Measurements from ENCODE around the gene CSTB. TPM values are rescaled to one million over a fixed set of nuclear protein-coding genes. Genes with fewer than 3 reads are reported as not detected.

The CSTB gene
- total RNA-seq, 1 donor from 2014 or later = 16.0 TPM

DNA sequence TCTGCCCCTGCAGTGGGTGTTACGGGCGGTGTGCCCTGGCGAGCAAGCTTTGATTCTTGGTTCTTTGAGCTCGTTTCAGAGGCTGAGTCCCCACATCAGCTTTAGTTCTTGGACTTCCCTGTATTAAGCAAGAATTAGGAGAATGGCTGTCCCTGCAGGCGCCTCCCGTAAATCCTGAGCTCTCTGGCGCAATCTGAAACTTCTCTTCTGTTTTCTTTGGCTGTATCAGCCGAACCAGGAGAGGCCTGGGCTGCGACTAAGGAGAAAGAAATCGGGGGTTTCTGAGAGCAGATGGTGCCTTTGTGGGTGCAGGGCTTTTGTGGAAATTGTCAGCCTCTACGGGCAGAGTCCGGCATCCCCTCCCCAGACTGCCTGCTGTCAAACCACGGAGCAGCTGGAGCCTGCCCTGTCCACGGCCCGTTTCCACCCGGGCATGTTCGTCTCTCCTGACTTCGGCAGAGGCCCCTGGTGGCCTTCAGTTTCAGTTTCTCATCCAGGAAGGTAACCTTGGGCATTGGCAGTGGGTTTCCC, 17.9 kb downstream of the CSTB start:
- Mint-ChIP-seq H3K4me3 (no peak overlapping the region), H3K27me3 (no peaks in the 10 kb centered on the region), H3K4me1 (no peaks in the 10 kb centered on the region), H3K27ac (no peak overlapping the region), H3K9me3 (no peaks in the 10 kb centered on the region), H3K36me3 (ENCODE audit: low read depth) (peaks cover 46% of the 10 kb centered on the region)
- ChIA-PET POLR2A (no interaction called here), CTCF (no interaction called here)
- DNase-seq (no peak), ATAC-seq (ENCODE audit: low read depth) (no peak)
- TF ChIP-seq, protein P1, sequence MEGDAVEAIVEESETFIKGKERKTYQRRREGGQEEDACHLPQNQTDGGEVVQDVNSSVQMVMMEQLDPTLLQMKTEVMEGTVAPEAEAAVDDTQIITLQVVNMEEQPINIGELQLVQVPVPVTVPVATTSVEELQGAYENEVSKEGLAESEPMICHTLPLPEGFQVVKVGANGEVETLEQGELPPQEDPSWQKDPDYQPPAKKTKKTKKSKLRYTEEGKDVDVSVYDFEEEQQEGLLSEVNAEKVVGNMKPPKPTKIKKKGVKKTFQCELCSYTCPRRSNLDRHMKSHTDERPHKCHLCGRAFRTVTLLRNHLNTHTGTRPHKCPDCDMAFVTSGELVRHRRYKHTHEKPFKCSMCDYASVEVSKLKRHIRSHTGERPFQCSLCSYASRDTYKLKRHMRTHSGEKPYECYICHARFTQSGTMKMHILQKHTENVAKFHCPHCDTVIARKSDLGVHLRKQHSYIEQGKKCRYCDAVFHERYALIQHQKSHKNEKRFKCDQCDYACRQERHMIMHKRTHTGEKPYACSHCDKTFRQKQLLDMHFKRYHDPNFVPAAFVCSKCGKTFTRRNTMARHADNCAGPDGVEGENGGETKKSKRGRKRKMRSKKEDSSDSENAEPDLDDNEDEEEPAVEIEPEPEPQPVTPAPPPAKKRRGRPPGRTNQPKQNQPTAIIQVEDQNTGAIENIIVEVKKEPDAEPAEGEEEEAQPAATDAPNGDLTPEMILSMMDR (IDR thresholded peaks at IDR 0.05) = no peak
- intact Hi-C loops (cut with micrococcal nuclease) = no loop called here

DNA sequence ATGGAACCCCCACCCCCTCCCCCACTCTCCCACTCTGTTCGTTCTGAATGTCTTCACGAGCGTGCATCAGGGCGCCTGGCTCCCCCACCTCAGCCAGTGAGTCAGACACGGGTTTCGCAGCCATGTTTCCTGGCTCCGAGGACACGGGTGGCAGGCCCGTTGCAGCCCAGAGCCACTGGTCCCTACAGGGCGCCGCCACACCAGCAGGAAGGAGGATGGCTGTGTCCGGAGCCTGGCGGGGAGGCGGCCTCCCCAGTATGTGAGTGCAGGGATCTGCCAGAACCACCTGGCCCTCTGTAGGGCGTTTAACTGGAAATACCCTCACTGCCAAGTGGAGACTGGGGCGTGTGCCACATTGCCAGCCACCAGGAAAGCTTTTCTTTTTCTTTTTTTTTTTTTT, 18.5 kb downstream of the CSTB start:
- Mint-ChIP-seq H3K9me3 (no peaks in the 10 kb centered on the region), H3K27me3 (no peaks in the 10 kb centered on the region), H3K4me1 (no peaks in the 10 kb centered on the region), H3K4me3 (no peak overlapping the region), H3K27ac (no peak overlapping the region), H3K36me3 (ENCODE audit: low read depth) (peaks cover 50% of the 10 kb centered on the region)
- ChIA-PET CTCF (no interaction called here), POLR2A (no interaction called here)
- no peak for ATAC-seq (ENCODE audit: low read depth)
- intact Hi-C loops (cut with micrococcal nuclease) = no loop called here
- no peak for DNase-seq
- TF ChIP-seq, protein P1 (IDR thresholded peaks at IDR 0.05) = no peak

DNA sequence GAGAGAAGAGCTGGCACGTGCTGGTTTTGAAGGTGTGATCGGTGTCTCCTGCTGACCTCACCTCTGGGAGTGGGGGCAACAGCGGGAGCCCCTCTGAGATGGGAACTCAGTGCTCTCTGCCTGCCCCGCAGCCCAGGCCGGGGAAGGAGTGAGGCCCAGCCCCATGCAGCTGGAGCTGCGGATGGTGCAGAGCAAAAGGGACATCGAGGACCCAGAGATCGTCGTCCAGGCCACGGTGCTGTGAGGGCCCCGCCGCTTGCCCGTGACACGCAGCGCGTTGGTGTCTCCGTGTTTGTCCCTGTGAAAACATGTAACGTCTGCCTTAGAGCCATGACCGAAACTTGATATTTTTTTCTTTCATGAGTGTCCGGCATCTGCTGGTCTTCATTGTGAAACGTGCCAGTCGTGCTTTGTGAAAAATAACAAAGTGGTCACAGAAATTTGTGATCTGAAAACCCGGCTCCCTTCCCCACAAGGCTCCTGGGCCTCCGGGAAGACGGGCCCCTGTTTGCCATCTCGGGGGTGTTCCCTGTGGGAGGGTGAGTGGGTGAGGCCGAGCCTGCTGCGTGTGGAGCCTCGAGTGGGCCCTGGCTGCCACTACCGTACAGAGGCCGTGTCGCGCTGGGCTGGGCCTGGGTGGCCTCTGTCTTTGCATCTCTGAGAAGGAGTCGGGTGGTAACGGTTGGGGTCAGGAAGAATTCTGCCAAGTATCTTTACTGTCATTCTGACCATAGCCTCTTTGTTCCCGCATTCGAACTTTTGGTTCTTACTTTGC, 20.1 kb downstream of the CSTB start:
- peaks cover 59% of the 10 kb centered on the region for H3K36me3 Mint-ChIP-seq (ENCODE audit: low read depth)
- H3K27ac Mint-ChIP-seq = no peak overlapping the region
- ATAC-seq (ENCODE audit: low read depth) (no peak), DNase-seq (no peak)
- POLR2A ChIA-PET = no interaction called here
- CTCF ChIA-PET = no interaction called here
- no peaks in the 10 kb centered on the region for H3K27me3 Mint-ChIP-seq
- H3K4me1 Mint-ChIP-seq = no peaks in the 10 kb centered on the region
- no peaks in the 10 kb centered on the region for H3K9me3 Mint-ChIP-seq
- no peak overlapping the region for H3K4me3 Mint-ChIP-seq
- intact Hi-C loops (cut with micrococcal nuclease) = no loop called here
- TF ChIP-seq, protein P1 (IDR thresholded peaks at IDR 0.05) = no peak

DNA sequence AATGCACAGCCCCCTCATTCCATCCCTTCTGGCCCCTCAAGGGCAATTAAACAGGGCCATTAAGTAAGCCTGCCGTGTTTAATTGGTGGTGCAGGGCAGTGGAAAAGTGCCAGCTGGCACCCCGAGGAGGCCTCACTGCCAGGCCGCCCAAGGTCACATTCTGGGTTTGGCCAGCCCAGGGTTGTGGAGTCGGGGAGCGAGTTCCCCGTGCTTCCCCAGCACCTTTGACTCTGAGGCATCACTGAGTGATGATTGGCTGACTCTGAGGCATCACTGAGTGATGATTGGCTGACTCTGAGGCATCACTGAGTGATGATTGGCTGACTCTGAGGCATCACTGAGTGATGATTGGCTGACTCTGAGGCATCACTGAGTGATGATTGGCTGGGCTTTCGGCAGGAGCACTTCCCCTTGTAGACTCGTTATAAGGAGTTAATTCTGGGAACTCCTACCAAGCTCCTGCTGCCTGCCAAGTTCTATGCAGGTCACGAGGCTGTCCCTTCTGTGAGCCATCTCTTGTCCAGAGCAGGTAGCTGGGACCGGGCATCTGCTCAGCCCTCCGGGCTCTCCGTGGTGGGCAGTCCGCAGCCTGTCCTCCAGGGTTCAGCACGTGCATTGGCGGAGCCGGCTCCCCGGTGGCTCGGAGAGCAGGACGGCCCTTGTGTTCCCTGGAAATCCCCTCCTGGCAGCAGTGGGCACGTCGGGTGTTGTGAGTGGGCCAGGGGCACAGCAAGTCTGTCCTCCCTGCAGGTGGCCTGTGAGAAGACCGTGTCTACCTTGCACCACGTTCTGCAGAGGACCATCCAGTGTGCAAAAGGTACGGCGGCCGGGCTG, 20.9 kb downstream of the CSTB start:
- no peak for ATAC-seq (ENCODE audit: low read depth)

More for the DNA sequence above, 20.9 kb downstream of the CSTB start:
- H3K27ac Mint-ChIP-seq = no peak overlapping the region
- no peaks in the 10 kb centered on the region for H3K4me1 Mint-ChIP-seq
- ChIA-PET POLR2A (no interaction called here), CTCF (no interaction called here)
- H3K36me3 Mint-ChIP-seq (ENCODE audit: low read depth) = peaks cover 63% of the 10 kb centered on the region
- intact Hi-C loops (cut with micrococcal nuclease) = no loop called here
- TF ChIP-seq, protein P1 (IDR thresholded peaks at IDR 0.05) = no peak
- H3K27me3 Mint-ChIP-seq = no peaks in the 10 kb centered on the region
- H3K4me3 Mint-ChIP-seq = no peak overlapping the region
- no peak for DNase-seq
- no peaks in the 10 kb centered on the region for H3K9me3 Mint-ChIP-seq
